DOHH2 (cell line): Measurements from ENCODE around the gene PAN3.

Experiments used
- H3F3A ChIP-seq: fragments of 200-600 bp; sonication (generic), shearing (Covaris generic); 2 replicates; pipeline ENCODE4 v1.6.0; 2016; ENCODE audit warnings: antibody characterized with exemption, mild to moderate bottlenecking; ENCODE audit not compliant: control insufficient read depth, insufficient read depth
- H3K27ac ChIP-seq: fragments of 200-600 bp; sonication (generic); 2 replicates; pipeline ENCODE4 v1.5.1; 2014; ENCODE audit warnings: low read depth, mild to moderate bottlenecking, low read length, moderate library complexity
- H3K27me3 ChIP-seq: fragments of 200-600 bp; sonication (generic); 2 replicates; pipeline ENCODE4 v1.6.1; 2014; ENCODE audit warnings: mild to moderate bottlenecking, low read length, mixed read lengths; ENCODE audit not compliant: control insufficient read depth
- H3K36me3 ChIP-seq: fragments of 200-600 bp; sonication (generic); 2 replicates; pipeline ENCODE4 v1.6.1; 2014; ENCODE audit warnings: mild to moderate bottlenecking, low read length, moderate library complexity, mixed read lengths; ENCODE audit not compliant: control insufficient read depth
- H3K4me1 ChIP-seq: fragments of 200-600 bp; sonication (generic); 2 replicates; pipeline ENCODE4 v1.6.1; 2014; ENCODE audit warnings: mild to moderate bottlenecking, low read length, mixed read lengths; ENCODE audit not compliant: control insufficient read depth
- H3K4me2 ChIP-seq: fragments of 200-600 bp; sonication (generic); 2 replicates; pipeline ENCODE4 v1.6.0; 2014; ENCODE audit warnings: mild to moderate bottlenecking, low read length, moderate library complexity
- H3K4me3 ChIP-seq: fragments of 200-600 bp; sonication (generic); 2 replicates; pipeline ENCODE4 v1.5.1; 2014; ENCODE audit warnings: mild to moderate bottlenecking, low read length, mixed read lengths
- H3K79me2 ChIP-seq: fragments of 200-600 bp; sonication (generic); 2 replicates; pipeline ENCODE4 v1.6.1; 2014; ENCODE audit warnings: mild to moderate bottlenecking, low read length, mixed read lengths; ENCODE audit not compliant: control insufficient read depth
- H3K9me2 ChIP-seq: fragments of 200-600 bp; sonication (generic); replicated peaks from 2 replicates; pipeline ENCODE4 v1.6.1; 2014; ENCODE audit warnings: mild to moderate bottlenecking, low read length, mixed read lengths; ENCODE audit not compliant: control insufficient read depth
- H3K9me3 ChIP-seq: fragments of 200-600 bp; sonication (generic); 2 replicates; pipeline ENCODE4 v1.6.1; 2014; ENCODE audit warnings: antibody characterized with exemption, low read length, mixed read lengths; ENCODE audit not compliant: control insufficient read depth, insufficient read depth
- H4K20me1 ChIP-seq: fragments of 200-600 bp; sonication (generic); 2 replicates; pipeline ENCODE4 v1.6.0; 2014; ENCODE audit warnings: low read depth, mild to moderate bottlenecking, antibody characterized with exemption, low read length, moderate library complexity; ENCODE audit not compliant: control insufficient read depth, insufficient read depth
- CTCF ChIP-seq: fragments of 200-600 bp; sonication (generic); IDR thresholded peaks from one replicate; pipeline ENCODE4 v1.5.1; 2014; ENCODE audit warnings: antibody characterized with exemption, mild to moderate bottlenecking, low read depth, low read length; ENCODE audit not compliant: poor library complexity, severe bottlenecking
- EZH2phosphoT487 ChIP-seq: fragments of 200-600 bp; sonication (generic); IDR thresholded peaks from 2 replicates; pipeline ENCODE4 v1.6.1; 2017; ENCODE audit warnings: borderline replicate concordance, mild to moderate bottlenecking, antibody characterized with exemption, low read length, moderate library complexity, mixed read lengths

PAN3 gene

DNA sequence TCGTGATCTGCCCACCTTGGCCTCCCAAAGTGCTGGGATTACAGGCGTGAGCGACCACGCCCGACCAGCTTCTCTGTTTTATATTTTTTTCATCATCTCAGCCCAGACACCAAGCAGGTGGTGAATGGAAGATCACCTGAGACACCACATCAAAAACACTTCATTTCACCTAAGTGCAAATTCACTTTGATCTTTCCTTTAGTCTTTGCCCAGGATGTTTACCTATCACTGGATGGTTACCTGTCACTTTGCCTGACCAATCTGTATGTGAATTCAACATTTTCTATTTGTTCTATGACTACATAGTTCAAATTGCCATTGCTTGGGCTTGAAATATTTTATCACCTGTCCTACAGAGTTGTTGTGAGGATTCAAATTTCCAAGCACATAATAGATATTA lies 65.7 kb downstream of the PAN3 start:
- Histone ChIP-seq H3K4me1 (no peaks in the 10 kb centered on the region), H3K79me2 (no peaks in the 10 kb centered on the region), H3K36me3 (peaks cover 25% of the 10 kb centered on the region)

DNA sequence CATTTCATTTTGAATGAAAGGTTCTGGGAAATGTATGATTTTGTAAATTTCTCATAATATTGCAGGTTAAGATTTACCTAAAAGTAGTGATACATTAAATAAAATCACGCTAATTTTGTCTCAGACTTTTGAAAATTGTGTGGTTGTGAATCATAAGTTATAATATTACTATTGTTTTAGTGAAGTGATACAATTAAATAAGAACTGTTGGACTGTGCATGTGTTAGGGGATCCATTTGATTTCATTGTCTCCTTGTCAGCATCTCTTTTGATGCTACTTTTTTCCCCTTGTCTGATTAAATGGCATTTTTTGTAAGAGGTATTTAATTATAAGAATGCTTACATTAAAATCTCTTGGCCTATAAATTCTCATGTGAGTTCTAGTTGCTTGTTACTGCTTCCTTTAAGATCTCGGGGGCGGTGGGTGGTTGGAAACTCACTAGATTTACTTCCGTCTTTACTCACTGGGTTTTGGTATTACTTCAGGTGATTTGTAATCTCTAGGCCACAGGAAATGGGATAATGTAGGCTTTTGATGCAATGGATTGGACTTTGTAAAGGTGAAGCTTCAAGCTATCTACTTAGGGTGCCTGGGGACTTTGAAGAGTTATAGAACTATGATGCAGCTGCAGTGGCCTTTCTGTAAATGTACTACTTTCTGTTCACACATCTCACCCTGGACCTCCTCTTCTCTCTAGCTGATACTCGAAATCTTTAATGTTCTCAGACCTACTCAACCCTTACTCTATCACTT lies 66.5 kb downstream of the PAN3 start:
- H3K36me3 ChIP-seq, result peaks cover 25% of the 10 kb centered on the region
- no peak overlapping the region for H3K27ac ChIP-seq
- no peaks in the 10 kb centered on the region for H4K20me1 ChIP-seq
- no peaks in the 10 kb centered on the region for H3K9me3 ChIP-seq
- no peaks in the 10 kb centered on the region for H3K79me2 ChIP-seq
- no peaks in the 10 kb centered on the region for H3K27me3 ChIP-seq
- TF ChIP-seq EZH2phosphoT487 (no peak), CTCF (no peak)
- H3K9me2 ChIP-seq, result no peaks in the 10 kb centered on the region
- H3K4me3 ChIP-seq, result no peak overlapping the region
- no peaks in the 10 kb centered on the region for H3F3A ChIP-seq
- no peaks in the 10 kb centered on the region for H3K4me1 ChIP-seq
- H3K4me2 ChIP-seq, result no peak overlapping the region

More for the DNA sequence above, 65.7 kb downstream of the PAN3 start:
- H3F3A ChIP-seq, result no peaks in the 10 kb centered on the region
- no peak overlapping the region for H3K27ac ChIP-seq
- H3K27me3 ChIP-seq, result no peaks in the 10 kb centered on the region
- no peak overlapping the region for H3K4me2 ChIP-seq
- no peaks in the 10 kb centered on the region for H4K20me1 ChIP-seq
- no peaks in the 10 kb centered on the region for H3K9me3 ChIP-seq
- H3K9me2 ChIP-seq, result no peaks in the 10 kb centered on the region
- no peak overlapping the region for H3K4me3 ChIP-seq
- TF ChIP-seq EZH2phosphoT487, result no peak
- TF ChIP-seq CTCF, result no peak

GRCh38 chr13:28218679-28219078 lies 80.3 kb downstream of the PAN3 start:
- Histone ChIP-seq H3K9me3 (no peaks in the 10 kb centered on the region), H3K79me2 (no peaks in the 10 kb centered on the region), H3F3A (no peaks in the 10 kb centered on the region), H3K27ac (no peak overlapping the region), H3K4me1 (no peaks in the 10 kb centered on the region), H3K4me3 (no peak overlapping the region), H3K27me3 (no peaks in the 10 kb centered on the region), H3K9me2 (no peaks in the 10 kb centered on the region), H3K4me2 (no peak overlapping the region), H3K36me3 (peaks cover 11% of the 10 kb centered on the region), H4K20me1 (no peaks in the 10 kb centered on the region)
- TF ChIP-seq CTCF, result no peak
- no peak for TF ChIP-seq EZH2phosphoT487
